ENCODE data around the gene FALEC. TPM values are rescaled to one million over a fixed set of nuclear protein-coding genes. Genes with fewer than 3 reads are reported as not detected.
"Not testable (repeated sequence)": the region's sequence is repeated elsewhere in the genome, so short reads cannot be mapped to it uniquely, and the experiment has no call there.

The FALEC gene
- polyA plus RNA-seq, 4 donors, result 0.43 to 1.1 (median 0.49) TPM

DNA sequence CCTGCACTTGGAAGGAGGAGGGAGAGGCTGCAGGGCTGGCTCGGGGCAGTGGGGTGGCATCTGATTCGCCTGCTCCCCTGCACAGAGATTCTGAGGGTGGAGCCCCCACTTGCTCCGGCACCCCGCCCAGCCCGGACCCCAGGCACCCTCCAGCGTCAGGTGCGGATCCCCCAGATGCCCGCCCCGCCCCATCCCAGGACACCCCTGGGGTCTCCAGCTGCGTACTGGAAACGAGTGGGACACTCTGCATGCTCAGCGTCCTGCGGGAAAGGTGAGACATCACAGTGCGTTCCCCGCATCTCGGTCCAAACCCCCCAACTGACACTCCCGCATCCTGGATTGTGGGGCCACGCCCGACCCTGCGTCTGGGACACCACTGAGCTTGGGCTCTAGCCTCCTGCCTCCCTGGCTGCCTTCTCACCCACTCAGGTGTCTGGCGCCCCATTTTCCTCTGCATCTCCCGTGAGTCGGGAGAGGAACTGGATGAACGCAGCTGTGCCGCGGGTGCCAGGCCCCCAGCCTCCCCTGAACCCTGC, 41.6 kb downstream of the FALEC start:
- no peak for DNase-seq (ENCODE audit: low read depth in 4 of 4, low spot score in 3 of 4)

DNA sequence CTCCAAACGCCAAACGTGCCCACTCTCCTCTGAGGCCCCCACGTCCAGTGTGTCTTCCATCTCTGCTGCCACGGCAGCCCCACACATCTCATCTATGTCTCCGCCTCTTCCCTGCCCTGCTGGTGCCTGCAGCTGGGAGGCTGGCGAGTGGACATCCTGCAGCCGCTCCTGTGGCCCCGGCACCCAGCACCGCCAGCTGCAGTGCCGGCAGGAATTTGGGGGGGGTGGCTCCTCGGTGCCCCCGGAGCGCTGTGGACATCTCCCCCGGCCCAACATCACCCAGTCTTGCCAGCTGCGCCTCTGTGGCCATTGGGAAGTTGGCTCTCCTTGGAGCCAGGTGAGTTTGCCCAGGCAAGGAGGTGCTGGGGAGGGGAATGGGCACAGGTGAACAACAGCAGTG, 42.3 kb downstream of the FALEC start:
- no peak for DNase-seq (ENCODE audit: low read depth in 4 of 4, low spot score in 3 of 4)

DNA sequence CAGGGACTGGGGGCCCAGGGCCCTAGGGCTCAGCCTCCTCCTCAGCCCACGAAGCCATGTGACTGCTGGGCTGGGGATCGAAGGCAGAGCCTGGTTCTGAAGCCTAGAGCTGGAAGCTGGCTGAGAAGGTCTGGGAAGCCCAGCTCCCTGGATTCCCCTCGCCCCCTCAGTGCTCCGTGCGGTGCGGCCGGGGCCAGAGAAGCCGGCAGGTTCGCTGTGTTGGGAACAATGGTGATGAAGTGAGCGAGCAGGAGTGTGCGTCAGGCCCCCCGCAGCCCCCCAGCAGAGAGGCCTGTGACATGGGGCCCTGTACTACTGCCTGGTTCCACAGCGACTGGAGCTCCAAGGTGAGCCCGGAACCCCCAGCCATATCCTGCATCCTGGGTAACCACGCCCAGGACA, 42.8 kb downstream of the FALEC start:
- DNase-seq (ENCODE audit: low read depth in 4 of 4, low spot score in 3 of 4), result no peak

DNA sequence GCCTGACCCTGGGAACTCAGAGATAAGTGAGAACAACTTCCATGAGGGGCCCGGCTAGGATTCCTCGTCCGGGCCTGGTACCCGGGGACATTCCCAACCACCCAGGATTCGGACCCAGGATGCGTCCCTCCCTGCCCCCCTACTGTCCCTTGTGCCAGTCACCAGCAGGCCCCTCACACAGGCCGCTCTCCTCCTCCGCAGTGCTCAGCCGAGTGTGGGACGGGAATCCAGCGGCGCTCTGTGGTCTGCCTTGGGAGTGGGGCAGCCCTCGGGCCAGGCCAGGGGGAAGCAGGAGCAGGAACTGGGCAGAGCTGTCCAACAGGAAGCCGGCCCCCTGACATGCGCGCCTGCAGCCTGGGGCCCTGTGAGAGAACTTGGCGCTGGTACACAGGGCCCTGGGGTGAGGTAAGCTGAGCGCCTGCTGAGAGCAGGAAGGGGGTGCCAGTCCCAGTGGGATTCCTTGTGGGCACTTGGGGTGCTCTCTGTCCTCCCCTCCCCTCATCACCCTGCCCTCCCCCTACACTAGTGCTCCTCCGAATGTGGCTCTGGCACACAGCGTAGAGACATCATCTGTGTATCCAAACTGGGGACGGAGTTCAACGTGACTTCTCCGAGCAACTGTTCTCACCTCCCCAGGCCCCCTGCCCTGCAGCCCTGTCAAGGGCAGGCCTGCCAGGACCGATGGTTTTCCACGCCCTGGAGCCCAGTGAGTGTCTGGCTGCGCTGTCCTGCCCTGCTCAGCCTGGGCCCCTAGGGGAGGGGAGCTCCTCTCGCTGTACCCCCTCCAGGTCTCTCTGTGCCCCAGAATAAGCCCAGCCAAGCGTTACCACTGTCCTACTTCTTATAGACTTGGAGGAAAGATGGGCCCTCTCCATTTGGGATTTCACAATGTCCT, 43.5 kb downstream of the FALEC start:
- DNase-seq (ENCODE audit: low read depth in 4 of 4, low spot score in 3 of 4), result no peak

DNA sequence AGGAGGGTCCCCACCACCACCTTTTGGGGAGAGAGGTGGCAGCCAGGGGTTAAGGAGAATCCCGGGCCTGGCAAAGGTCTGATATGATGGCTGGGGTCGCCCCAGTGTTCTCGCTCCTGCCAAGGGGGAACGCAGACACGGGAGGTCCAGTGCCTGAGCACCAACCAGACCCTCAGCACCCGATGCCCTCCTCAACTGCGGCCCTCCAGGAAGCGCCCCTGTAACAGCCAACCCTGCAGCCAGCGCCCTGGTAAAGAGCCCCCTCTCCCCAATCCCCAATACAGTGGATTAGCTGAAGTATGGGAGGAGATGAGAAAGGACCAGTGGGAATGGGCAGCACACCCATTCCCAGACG, 44.1 kb downstream of the FALEC start:
- no peak for DNase-seq (ENCODE audit: low read depth in 4 of 4, low spot score in 3 of 4)

DNA sequence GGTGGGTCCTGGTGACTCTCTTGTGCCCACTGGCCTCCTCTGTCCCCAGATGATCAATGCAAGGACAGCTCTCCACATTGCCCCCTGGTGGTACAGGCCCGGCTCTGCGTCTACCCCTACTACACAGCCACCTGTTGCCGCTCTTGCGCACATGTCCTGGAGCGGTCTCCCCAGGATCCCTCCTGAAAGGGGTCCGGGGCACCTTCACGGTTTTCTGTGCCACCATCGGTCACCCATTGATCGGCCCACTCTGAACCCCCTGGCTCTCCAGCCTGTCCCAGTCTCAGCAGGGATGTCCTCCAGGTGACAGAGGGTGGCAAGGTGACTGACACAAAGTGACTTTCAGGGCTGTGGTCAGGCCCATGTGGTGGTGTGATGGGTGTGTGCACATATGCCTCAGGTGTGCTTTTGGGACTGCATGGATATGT, 44.5 kb downstream of the FALEC start:
- no peak for DNase-seq (ENCODE audit: low read depth in 4 of 4, low spot score in 3 of 4)

DNA sequence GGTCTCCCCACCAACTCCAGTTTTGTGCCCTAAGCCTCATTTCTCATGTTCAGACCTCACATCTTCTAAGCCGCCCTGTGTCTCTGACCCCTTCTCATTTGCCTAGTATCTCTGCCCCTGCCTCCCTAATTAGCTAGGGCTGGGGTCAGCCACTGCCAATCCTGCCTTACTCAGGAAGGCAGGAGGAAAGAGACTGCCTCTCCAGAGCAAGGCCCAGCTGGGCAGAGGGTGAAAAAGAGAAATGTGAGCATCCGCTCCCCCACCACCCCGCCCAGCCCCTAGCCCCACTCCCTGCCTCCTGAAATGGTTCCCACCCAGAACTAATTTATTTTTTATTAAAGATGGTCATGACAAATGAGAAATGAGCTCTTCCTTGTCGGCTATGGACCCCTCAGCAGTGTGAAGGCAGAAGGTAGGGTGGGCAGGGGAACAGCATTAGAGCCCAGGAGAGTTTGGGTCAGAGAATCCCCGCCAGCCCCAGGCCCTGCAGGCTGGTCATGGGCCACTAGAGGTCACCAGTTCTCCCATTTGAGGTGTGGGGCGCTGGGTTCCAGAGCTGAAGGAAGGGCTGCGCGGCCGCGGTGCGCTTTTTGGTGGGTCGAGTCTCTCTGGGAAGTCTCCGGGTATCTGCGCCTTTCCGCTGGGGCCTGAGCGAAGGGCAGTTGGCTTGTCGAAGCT, 45.2 kb downstream of the FALEC start:
- no peak for DNase-seq (ENCODE audit: low read depth in 4 of 4, low spot score in 3 of 4)

DNA sequence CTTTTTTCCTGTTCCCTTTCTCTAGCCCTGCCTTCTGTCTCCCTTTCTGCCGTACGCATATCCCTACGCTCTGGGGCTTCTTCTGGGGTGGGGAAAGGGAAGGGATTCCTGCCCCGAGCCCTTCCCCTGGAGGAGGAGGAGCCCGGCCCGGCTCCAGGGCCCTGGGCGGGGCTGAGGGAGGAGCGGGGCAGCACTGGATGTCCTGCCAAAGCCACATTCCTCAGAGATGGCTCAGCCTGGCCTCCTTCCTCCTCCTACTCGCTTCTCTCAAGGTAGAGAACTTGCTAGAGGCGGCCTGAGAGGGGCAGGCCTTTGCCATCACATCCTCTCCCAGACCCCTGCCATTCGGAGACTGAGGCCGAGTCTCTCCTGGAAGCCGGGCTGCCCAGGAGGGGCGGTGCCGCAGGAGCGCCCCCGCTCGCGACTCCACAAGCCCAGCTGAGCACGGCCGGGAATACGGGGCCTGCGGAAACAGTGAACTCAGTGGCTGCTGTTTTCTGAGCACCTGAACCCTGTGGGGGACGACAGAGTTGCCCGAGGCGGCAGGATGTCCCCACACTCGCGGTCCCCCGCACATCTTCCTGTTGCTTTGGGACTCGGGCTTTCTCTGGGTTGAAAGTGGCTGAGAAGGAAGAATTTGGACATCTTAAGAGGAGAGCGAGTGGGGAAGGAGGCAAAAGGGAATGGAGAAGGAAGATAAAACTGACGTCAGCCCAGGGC, 45.9 kb downstream of the FALEC start:
- DNase-seq (ENCODE audit: low read depth in 4 of 4, low spot score in 3 of 4), result peak in 2 of 4 donors; percentile 87

DNA sequence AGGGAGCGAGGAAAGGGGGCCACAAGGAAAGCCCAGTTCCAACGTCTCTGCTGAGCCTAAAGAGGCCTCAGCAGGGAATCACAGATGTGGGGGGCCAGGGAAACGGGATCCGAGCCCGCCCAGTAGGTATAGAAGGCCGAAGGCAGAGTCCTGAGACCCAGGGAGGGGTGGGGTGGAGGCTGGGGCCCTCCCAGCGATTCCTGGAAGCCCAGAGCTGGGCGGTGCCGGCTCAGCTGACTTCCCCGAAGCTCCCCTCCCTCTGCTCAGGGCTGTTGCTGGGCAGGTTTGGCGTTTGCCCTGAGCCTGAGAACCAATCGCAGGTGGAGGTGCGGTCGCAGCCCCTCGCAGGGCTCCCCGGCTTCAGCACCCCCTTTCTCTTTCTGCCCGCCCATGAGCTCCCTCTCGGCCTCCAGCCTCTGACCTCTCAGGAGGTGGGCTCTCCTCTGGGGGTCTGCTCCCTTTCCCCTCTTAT, 46.5 kb downstream of the FALEC start:
- no peak for DNase-seq (ENCODE audit: low read depth in 4 of 4, low spot score in 3 of 4)

DNA sequence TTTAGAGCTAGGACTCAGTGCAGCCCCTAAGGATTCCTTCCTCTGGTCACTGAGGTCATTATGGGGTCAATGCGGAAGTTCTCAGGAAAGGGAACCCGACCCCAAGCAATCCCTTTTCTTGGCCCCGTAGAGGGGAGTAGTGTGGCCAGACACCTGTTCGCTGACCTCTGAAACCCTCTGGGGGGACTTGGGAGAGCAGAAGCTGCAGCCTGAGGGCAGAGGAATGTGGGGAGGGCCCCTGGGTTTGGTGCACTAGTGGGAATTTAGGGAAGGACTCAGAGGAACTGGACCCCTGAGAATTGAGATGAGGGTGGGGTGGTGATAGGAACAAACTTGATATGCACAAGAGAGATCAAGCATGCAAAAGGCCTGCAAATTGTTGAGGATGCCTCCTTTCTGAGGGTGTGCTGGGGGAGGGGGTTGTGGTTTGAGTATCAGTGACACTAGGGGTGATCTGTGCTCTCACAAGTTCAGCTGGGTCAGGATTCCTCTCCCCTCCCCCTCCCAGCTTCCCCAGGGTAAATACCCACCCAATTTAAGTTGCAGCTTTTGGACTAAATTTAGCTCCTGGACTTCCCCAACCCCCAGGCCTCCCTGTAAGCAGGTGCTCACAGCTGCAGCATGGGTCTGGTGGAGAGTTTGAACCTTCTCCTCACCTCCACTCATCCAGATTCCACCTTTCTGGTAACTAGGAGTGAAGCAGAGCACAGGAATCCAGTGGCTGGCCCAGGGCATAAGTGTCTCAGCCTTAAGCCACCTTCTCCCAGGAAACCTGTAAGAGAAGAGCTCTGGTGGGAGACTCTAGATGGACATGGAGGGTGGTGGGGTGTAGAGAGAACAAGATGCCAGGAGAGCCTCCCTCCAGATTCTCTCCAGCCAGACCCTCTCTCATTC, 47.1 kb downstream of the FALEC start:
- DNase-seq (ENCODE audit: low read depth in 4 of 4, low spot score in 3 of 4), result no peak

DNA sequence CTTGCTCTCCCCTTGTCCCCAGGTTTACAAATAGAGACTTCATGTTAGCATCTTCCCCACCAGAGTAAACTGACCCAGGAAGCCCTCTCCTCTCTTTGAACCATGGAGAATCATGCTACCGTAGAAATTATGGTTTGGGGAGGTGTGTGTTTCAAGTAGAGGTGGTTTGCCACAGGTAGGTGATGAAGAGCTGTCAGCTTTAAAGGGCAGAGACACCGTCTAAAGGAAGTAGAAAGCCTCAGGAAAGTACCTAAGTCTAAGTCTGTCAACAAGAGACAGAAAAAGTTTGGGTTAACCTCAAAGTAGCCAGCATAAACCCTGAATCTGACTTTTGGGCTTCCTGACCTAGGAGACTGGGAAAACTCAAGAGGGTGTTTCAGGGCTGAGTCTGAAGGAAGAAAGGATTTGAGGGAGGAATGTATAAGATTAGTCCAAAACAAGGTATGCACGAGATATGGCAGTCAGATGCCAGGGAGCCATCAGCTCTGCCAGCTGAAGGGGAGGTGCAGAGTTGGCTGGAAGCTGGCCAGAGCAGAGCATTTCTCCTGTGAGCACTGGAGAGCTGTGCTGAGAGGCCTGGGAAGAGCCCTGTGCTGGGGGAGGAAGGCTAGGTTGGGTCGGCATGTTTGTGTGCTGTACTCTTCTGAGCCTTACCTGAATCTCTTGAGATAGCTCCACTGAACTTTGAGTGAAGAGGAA, 47.9 kb downstream of the FALEC start:
- no peak for DNase-seq (ENCODE audit: low read depth in 4 of 4, low spot score in 3 of 4)

DNA sequence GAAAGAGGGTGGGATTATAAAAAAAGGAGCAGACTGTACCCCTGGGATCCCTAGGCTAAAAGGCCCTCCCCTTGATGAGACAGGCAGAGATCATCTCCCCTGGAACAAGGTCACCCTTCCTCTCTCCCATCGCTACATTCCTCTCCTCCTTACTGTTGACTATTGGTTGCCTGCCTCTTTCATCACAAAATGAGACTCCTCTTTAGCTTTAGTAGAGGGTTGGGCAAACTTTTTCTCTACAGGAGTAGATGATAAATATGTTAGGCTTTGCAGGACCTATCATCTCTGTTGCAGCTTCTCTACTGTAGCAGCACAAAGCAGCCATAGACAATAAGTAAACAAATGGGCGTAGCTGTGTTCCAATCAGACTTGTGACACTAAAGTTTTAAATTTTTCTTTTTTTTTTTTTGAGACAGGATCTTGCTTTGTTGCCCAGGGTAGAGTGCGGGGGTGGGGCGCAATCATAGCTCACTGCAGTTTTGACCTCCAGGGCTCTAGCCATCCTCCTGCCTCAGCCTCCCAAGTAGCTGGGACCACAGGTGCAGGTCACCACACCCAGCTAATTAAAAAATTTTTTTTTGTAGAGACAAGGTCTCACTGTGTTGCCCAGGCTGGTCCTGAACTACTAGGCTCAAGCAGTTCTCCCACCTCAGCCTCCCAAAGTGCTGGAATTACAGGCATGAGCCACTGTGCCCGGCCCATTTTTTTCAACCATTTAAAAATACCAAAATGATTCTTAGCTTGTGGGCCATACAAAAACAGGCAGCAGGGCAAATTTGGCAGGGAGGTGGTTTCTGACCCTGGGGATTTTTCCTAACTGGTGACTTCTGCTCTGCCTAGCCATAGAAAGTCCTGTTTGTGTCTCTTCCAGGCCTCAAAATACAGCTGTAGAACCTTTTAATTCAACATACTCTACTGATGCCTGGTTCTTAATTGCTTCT, 48.8 kb downstream of the FALEC start:
- no peak for DNase-seq (ENCODE audit: low read depth in 4 of 4, low spot score in 3 of 4)

DNA sequence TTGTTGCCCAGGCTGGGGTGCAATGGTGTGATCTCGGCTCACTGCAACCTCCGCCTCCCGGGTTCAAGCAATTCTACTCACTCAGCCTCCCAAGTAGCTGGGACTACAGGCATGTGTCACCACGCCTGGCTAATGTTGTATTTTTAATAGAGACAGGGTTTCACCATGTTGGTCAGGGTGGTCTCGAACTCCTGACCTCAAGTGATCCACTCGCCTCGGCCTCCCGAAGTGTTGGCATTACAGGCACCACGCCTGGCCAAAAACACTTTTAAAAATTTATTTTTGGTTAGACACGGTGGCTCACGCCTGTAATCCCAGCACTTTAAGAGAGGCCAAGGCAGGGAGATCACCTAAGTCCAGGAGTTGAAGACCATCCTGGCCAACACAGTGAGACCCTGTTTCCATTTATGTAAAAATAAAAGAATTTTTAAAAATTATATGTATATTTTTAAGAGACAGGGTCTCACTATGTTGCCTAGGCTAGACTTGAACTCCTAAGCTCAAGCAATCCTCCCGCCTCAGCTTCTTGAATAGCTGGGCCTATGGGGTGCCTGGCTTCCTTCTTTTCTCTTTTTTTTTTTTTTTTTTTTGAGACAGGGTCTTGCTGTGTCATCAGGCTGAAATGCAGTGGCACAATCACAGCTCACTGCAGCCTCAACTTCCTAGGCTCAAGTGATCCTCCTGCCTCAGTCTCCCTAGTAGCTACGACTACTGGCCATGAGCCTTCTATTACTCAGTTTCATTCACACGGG, 49.9 kb downstream of the FALEC start:
- not testable (repeated sequence) for DNase-seq (ENCODE audit: low read depth in 4 of 4, low spot score in 3 of 4)

DNA sequence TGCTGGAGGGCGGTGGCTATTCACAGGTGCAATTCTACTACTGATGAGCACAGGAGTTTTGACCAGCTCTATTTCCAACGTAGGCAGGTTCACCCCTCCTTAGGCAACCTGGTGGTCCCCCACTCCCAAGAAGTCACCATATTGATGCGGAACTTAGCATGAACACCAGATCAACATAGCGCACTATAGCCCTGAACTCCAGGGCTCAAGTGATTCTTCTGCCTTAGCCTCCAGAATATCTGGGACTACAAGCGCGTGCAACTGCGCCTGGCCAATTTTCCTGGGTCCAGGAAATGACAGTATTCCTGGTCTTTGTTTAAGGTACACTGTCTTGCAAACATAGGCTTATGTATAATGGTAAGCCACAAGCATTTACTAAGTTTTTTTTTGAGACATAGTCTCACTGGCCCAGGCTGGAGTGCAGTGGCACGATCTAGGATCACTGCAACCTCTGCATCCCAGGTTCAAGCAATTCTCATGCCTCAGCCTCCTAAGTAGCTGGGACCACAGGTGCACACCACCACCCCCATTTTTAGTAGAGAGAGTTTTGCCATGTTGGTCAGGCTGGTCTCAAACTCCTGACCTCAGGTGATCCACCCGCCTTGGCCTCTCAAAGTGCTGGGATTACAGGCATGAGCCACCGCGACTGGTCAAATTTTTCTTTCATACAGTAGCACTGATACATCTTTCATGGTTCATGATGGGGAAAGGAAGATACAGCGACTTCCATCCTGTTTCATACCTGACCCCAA, 51.2 kb downstream of the FALEC start:
- no peak for DNase-seq (ENCODE audit: low read depth in 4 of 4, low spot score in 3 of 4)

DNA sequence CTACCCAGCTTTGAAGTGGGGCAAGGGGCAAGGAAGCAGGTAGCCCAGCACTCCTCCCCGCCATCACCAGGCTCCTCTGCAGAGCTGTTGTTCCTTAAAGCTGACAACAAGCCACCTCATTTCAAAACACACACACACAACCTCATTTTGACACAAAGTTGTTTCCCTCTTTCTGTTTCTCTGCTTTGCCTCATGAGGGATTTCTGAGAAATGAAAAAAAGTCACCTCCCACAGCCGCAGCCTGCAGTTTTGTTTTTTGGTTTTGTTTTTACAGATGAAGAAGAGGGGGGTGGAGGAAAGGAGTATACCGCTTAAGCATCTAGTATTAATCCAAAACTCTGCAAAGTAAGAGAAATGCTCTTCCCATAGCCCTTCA, 51.8 kb downstream of the FALEC start:
- DNase-seq (ENCODE audit: low read depth in 4 of 4, low spot score in 3 of 4), result no peak

DNA sequence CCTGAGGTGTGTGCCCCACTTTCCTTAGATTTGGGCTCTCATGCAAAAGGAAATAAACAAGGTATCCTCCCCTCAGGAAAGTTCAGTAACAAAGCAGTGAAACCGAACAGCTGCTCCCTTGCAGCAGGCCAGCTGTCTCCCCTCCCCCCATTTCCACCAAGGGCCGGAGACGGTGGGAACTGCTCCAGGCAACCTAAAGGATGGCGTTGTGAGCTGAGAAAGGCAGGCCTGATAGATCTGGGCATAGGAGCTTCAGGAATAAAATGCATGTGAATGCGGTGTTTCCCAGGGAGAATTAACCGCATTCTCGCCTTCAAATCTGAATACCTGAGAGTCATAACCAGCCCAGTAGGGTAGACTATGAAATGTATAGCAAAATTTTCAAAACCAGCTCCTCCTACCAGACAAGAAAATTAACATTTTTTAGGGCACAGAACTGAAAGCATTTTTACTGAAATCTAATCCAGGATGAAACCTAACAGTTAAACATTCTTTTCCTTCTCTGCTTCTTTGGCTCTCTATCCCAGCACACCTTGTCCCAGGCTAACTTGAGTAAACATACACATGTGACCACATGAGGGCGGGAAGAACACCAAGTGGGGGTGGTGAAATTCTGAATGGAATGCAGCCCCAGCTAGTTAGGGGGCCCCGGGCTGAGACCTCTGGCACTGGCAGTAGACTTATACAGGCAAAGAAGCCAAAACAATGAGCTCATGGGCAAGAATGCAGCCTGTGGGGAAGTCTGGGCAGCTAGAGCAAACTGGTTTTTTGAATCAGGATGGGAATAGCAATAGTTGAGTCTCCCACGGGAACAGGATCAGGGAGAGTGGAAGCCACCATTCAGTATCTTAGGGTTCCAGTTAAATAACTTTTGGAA, 52.4 kb downstream of the FALEC start:
- peak in 2 of 4 donors; percentile 81 to 86 for DNase-seq (ENCODE audit: low read depth in 4 of 4, low spot score in 3 of 4)
